NCI-H1105 (cell line): Measurements from ENCODE around the gene MMADHC.

Experiments
- DNase-seq: peaks from one replicate; lab custom pipeline; 2025; lab: John Stamatoyannopoulos, UW

The MMADHC gene

DNA sequence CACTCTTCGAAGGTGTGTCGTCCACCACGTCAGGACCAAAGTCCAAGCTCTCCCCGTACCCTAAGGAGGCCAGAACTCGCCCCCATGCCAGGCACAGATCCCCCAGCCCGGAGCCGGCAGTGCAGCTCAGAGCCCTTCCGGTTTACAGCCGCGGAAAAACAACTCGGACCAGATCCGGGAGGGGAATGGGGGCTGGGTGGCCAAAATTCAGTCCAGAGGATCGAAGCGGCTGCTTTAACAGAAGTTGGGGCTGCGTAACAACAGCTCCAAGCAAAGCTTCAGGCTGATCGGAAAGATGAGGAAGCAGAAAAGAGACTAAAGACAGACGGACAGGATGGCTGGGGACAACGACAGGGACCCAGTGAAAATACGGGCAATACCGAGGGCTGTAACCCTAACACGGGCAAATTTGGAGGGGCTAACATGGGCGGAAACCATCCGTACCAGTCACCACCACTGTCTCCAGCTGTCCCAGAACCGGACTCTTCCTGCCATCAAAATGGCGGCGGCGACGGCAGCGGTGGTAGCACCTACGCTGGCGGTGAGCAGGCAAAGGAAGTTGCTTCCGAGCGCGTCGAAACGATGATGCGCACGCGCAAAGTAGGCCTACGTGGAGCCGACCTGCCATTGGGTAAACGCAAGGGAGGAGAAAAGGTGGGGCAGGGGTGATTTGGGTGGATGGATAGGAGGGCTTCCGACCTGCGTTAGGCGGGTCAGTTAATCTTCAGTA is at the start of gene MMADHC:
Gene MMADHC (minus strand): TSS at position 556 of the 730 bp plus-strand sequence. CDS start 678 bp downstream, outside the sequence.
- DNase-seq: peak; percentile 91

- DNase-seq: no peak
Measured at GRCh38 chr2:149634103-149634502, 46.5 kb upstream of the MMADHC start.

DNA sequence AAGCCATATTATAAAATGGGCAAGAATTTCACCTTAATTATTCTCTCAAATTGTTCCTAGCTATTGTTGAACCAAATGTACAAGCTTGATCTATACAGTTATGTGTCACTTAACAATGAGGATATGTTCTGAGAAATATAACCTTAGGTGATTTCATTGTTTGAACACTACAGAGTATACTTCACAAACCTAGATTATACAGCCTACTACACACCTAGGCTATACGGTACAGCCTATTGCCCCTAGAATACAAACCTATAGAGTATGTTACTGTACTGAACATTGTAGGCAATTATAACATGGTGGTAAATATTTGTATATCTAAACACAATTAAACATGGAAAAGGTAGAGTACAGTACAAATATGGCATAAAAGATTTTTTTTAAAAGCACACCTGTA is 42.9 kb upstream of the MMADHC start:
- no peak for DNase-seq

- no peak for DNase-seq
Measured at GRCh38 chr2:149629026-149629425, 41.5 kb upstream of the MMADHC start.

GRCh38 chr2:149627111-149627801 is 39.7 kb upstream of the MMADHC start:
- DNase-seq: no peak

GRCh38 chr2:149625671-149626070 is 38.1 kb upstream of the MMADHC start:
- DNase-seq: no peak

DNA sequence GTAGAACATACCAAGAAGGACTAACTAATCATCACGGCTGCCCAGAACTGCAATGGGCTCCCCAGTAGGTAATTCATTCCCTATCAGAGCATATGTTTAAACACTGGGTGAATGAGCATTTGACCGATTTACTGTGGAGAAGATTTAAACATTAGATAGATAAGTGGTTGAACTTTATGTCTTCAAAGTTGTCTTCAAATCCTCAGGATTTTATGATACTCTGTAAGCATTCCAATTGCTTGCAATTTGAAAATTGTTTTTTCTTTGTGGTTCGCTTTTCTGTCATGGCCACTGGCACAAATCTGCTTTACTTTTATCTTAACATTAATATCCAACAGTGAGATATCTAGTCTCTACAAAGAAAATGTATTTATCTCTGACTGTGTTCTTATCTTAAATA is 37.7 kb upstream of the MMADHC start:
- no peak for DNase-seq

GRCh38 chr2:149622343-149622742 is 34.8 kb upstream of the MMADHC start:
- DNase-seq: no peak

- DNase-seq: no peak
Measured at GRCh38 chr2:149617476-149617875, 29.9 kb upstream of the MMADHC start.

GRCh38 chr2:149616681-149617456 is 29.3 kb upstream of the MMADHC start:
- no peak for DNase-seq

GRCh38 chr2:149613704-149614103 is 26.1 kb upstream of the MMADHC start:
- no peak for DNase-seq

DNA sequence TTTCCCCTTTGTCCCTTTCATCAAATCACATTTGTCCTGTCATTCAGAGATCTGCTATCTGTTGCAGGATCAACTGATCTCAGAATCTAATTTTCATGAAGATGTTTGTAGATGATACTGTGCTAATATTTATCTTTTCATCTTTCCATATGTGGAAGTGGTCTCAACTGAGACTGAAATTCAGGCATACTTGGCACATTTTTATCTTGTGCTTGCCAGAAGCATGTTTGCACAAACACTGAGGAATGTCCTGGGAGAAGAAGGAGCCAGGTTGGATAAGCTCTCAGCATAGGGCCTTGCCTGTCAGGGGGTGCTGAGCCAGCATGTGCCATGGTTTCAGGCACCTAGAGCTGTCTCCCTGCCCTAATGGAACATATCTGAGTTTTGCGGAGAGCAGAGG is 24.5 kb upstream of the MMADHC start:
- DNase-seq: no peak

GRCh38 chr2:149611100-149611820 is 23.7 kb upstream of the MMADHC start:
- peak; percentile 71 for DNase-seq

DNA sequence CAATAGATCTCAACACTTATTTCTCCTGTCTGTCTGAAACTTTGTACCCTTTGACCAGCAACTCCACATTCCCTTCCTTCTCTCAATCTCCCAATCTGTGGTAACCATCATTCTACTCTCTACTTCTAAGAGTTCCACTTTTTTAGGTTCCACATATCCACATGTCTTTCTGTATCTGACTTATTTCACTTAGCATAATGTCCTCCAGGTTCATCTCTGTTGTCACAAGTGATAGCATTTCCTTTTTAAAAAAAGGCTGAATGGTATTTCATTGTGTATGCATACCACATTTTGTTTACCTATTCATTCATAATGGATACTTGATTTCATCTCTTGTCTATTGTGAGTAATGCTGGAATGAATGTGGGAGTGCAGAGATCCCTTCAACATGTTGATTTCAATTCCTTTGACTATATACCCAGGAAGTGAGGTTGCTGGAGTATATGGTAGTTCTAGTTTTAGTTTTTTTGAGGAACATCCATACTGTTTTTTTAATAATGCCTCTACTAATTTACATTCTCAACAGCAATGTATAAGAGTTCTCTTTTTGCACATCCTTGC is 18.8 kb upstream of the MMADHC start:
- DNase-seq: no peak

GRCh38 chr2:149603248-149603647 is 15.7 kb upstream of the MMADHC start:
- no peak for DNase-seq

- DNase-seq: no peak
Measured at GRCh38 chr2:149601141-149601796, 13.7 kb upstream of the MMADHC start.

DNA sequence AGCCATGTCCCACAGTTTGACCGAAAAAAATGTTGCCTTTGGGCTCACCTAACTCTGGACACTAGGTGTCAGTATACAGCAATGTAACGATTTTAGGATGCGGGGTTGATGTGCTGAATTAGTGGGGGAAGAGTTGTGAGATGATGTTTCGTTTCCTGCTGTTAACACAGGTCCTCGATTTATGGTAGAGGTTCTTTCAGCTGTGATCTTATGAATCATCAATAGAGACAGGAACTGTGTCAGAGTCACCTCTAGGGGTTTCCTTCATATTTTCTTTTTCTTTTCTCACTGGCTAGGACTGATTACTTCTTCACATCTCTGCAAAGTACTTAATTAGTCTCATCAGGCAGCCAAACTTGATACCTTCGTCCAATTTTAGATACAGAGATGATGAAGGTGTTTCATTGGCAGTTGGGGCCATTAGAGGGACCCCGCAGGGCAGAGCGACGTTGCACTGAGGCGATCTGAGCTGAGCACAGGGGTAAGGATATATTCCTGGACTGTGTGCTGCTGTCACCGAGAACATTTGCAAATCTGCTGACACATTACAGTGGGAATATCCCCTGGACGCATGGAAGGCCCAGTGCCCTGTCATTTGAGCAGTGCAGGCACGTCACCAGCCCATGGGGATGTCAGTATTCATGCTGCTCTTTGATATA is 10.2 kb upstream of the MMADHC start:
- DNase-seq: peak; percentile 53

- no peak for DNase-seq
Measured at GRCh38 chr2:149597050-149597667, 9.6 kb upstream of the MMADHC start.

DNA sequence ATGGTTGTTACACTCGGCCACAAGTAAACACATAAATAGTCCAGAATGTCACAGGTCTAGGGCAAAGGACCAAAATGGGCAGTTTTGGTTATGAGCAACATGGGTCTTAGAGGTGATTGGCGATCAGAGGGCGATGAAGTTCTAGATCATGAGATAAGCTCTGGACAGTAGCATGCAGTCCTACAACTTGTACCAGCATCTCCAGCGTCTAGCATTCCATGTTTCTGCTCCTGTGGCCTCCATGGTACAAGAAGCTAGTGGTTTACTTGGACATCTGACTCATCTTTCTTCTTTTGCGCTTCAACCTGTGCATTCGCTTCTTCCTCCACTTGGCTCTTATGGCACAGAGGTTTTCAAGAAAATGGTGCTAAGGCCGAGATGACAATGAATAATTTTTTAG is 8.9 kb upstream of the MMADHC start:
- DNase-seq: no peak
